ENCODE results near the gene PHLDA1. TPM values are rescaled to one million over a fixed set of nuclear protein-coding genes. Genes with fewer than 3 reads are reported as not detected.
"Not testable (repeated sequence)": the region's sequence is repeated elsewhere in the genome, so short reads cannot be mapped to it uniquely, and the experiment has no call there.

The PHLDA1 gene
- total RNA-seq, 1 donor from 2014 or later, result 2.5 TPM

DNA sequence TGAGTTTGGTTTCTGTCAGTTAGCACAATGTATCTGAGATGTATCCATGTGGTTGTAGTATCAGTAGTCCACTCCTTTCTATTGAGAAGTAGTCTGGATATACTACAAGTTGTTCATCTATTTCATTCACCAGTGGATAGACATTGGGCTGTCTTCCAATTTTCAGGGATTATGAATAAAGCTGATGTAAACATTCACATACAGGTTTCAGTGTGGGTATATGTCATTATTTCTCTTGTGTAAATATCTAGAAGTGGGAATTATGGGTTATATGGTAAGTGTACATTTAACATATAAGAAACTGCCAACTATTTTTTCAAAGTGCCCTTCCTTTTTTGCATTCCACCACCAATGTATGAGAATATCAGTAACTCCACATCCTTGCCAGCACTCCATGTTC lies 35.9 kb downstream of the PHLDA1 start:
- DNase-seq, result no peak
- ATAC-seq, result no peak
- intact Hi-C loops (cut with micrococcal nuclease), result no loop called here

DNA sequence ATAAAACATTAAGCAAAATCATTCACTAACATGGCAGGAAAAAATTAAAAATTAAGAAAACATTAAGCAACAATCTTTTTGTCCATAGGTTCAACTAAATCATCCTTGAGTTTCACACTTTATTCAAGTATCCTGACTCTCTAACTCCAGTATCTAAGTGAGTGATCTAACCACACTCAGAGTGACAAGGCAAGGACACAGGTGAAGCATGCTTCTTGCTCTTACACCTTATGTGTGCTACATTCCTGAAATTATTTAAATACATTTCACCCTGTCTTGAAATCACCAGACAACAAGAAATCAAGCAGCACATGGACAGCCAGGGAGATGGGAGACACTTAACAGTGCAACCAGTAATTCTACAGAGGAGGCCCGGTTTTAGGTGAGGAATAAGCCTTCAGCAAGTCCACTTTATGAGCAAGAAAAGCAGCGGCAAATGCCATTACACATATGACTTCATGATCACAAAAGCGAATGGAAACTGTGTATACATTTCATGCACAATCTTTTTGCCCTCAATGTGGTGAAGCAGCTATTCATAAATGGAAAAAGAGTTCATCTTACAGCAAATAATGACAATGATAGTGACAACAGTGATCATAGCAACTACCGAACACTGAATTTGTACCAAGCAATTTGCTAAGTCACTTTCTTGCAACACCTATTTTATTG lies 37.4 kb downstream of the PHLDA1 start:
- intact Hi-C loops (cut with micrococcal nuclease), result loop anchor here (5.0 kb wide), 1 partner anchor 33 kb away; no protein-coding TSS in a partner anchor
- DNase-seq (no peak), ATAC-seq (no peak)

DNA sequence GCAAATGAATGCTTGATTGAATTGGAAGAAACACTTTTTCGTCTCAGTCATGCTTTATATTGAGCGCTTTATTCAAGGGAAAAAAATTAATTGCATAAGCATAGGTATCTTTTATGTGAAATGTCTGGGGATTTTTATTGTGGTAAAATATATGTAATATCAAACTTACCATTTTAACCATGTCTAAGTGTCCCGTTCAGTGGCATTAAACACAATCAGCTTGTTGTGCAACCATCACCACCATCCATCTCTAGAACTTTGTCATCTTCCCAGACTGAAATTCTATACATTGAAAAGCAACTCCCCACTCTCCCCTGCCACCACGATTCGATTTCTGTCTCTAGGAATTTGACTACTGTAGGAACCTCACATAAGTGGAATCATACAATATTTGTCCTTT lies 39.8 kb downstream of the PHLDA1 start:
- no peak for ATAC-seq
- no peak for DNase-seq
- intact Hi-C loops (cut with micrococcal nuclease), result loop anchor here (5.0 kb wide), 1 partner anchor 36 kb away; no protein-coding TSS in a partner anchor

DNA sequence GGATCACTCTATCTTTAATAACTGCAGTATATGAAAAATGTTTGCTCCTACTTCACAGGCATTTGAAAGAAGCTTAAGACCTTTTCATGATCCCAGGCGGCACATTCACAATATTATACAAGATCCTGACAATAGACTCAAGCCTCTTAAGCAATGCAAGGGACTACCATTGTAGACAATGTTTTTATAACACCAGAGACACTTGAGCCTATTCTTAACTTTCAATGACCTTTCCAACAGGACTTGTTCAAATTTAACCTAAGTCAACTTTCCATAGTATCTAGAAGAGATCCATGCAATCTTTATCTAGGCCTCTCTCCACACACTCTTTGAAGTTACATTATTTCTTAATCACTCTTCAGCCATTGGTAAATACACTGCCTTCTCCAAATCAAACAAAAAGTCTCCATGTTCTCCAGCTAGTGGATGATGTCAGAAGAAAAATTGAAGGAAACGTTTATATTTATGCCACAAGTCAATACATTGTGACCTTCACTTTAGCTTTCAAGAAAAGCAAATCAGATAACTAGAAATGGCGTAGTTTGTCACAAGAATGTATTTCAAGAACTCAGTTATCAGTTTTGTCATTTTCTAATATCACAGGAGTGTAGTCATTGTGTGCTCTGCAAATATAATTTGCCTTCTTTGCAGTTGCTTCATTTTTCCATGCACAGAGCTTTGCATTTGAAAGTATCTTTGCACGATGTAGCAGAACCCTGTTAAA lies 41.2 kb downstream of the PHLDA1 start:
- no peak for DNase-seq
- ATAC-seq, result no peak
- intact Hi-C loops (cut with micrococcal nuclease), result loop anchor here (5.0 kb wide), 1 partner anchor 37 kb away; no protein-coding TSS in a partner anchor

DNA sequence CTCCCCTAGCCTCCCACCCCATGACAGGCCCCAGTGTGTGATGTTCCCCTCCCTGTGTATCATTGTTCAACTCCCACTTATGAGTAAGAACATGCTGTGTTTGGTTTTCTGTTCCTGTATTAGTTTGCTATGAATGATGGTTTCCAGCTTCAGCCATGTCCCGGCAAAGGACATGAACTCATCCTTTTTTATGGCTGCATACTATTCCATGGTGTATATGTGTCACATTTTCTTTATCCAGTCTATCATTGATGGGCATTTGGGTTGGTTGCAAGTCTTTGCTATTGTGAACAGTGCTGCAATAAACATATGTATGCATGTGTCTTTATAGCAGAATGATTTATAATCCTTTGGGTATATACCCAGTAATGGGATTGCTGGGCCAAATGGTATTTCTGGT lies 43.9 kb downstream of the PHLDA1 start:
- ATAC-seq; intact Hi-C loops (cut with micrococcal nuclease): not testable (repeated sequence)

DNA sequence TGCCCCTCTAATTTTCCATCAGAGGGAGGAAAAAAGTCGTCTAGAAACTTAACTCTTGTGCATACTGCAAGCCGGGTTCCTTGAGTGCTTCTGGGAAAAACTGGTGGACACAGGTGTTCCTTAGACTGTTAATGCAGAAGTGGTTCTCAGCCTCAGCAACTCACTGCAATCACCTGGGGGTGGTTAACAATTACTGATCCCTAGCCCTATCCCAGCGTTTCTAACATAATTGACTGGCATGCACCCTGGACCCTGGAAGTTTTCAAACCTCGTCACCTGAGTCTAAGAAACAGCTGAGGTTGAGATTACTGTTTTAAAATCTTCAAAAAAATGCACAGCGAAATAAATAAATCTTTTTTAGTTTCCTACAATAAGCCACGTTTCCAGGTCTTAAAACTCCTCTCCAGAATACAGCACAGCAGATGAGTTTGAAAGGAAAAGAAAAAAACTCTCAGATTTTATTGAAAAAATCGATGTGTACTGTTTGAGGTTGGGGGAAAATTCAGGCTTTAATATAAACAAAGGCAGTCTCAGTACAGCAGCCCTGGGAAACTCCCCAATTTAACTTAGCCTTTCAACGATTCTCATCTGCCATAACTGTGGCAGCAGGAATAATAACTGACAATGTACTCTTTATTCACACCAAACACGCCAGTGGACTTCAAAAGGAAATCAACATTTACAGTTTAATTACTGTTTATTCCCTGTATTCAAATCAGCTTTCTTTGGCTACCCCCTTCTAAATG lies 45.4 kb downstream of the PHLDA1 start:
- ATAC-seq, result no peak
- intact Hi-C loops (cut with micrococcal nuclease), result no loop called here

More for the DNA sequence above, 43.9 kb downstream of the PHLDA1 start:
- not testable (repeated sequence) for DNase-seq

DNA sequence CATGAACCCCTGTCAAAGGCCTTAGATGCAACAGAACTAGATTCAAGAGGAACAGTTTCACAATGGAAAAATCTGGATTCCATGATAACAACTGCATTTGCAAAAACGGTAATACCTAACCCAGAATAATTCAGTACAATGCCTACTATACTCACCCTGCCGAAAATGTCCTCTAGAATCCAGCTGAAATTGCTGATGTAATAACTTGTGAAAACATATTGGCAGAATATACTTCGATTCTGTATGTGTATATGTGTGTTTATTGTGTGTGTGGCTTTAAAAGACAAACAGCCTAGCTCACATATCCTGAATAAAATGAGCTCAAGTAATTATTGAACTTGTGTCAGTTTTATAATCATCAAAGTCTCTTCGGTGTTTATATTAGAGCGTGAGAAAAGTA lies 46.0 kb downstream of the PHLDA1 start:
- intact Hi-C loops (cut with micrococcal nuclease), result no loop called here
- no peak for DNase-seq
- ATAC-seq, result no peak

More for the DNA sequence above, 45.4 kb downstream of the PHLDA1 start:
- DNase-seq, result no peak

DNA sequence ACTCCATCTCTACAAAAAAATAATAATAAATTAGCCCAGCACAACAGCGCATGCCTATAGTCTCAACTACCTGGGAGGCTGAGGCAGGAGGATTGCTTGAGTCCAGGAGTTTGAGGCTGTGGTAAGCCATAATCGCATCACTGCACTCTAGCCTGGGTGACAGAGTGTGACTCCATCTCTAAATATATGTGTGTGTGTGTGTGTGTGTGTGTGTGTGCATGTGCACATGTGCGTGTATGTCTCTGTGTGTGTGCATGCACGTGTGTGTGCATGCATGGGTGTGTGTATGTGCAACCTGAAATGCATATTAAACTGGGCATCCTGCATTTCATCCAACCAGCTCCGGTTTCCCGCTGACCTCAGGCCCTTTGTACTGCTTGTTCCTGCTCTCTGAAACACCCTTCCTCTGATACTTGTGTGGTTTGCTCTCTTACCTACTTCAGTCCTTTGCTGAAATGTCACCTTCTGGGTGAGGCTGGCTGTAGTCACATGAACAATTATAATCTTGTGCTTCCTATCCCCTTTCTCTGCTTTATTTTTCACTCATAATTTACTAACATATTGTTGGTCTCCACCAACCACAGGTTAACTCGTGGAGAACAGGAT lies 46.9 kb downstream of the PHLDA1 start:
- ATAC-seq (no peak), DNase-seq (no peak)
- intact Hi-C loops (cut with micrococcal nuclease), result no loop called here

DNA sequence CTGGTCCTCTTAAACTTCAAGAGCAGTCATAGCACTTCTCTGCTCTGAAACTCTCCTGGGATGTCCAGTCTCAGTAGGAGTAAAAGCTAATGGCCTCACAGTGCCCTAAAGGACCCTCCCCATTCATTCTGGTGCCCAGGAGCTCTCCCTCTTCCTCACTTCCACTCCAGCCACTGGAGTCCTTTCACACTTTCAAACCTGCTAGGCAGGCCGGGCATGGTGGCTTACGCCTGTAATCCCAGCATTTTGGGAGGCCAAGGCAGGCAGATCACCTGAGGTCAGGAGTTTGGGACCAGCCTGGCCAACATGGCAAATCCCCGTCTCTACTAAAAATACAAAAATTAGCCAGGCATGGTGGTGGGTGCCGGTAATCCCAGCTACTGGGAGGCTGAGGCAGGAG lies 47.7 kb downstream of the PHLDA1 start:
- DNase-seq; ATAC-seq; intact Hi-C loops (cut with micrococcal nuclease): not testable (repeated sequence)

DNA sequence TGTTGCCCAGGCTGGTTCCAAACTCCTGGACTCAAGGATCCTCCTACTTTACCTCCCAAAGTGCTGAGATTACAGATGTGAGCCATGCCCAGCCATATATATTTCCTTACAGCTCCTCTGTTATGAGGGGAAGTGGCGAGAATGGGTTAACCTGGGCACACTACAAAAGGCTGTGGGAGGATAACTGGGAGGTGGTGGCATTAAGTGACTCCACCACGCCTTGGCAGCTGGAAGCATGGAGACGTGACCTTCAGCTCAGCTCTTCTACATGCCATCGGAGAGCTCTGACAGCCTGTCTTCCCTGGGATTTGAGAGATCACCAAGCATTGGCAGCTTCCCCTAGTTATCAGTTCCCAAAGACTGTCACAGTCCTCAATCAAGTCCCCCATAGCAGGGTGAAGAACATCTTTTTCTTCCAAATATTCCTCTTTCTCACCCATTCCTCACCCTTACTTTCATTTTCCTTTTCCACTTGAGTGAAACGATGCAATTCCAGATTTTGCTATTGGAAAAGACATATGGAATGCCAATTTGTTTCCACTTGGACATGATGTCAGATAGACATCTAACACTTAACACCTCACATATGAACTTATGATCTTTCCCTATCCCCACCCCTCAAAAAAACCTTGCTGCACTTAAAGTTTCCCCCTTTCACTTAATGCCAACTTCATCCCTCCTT lies 48.5 kb downstream of the PHLDA1 start:
- ATAC-seq (peak; percentile 84), DNase-seq (no peak)
- intact Hi-C loops (cut with micrococcal nuclease), result no loop called here

DNA sequence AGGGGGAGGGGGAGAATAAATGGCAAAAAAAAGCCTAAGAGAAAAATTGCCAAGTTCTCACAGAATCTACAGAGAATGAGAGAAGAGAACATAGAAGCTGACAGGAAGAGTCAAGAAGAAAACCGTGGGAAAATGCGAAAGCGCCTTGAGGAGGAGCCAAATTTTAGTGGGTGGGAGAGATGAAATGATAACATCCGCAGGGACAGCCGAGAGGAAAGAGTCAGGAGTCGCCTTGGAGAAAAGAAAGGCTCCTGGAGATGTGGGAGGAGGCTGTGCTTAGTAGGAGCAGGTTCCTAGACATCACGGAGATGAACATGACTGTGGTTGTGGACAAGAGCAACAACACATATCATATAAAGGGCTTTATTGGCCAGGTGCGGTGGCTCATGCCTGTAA lies 49.4 kb downstream of the PHLDA1 start:
- intact Hi-C loops (cut with micrococcal nuclease), result no loop called here
- peak; percentile 25 for ATAC-seq
- no peak for DNase-seq

DNA sequence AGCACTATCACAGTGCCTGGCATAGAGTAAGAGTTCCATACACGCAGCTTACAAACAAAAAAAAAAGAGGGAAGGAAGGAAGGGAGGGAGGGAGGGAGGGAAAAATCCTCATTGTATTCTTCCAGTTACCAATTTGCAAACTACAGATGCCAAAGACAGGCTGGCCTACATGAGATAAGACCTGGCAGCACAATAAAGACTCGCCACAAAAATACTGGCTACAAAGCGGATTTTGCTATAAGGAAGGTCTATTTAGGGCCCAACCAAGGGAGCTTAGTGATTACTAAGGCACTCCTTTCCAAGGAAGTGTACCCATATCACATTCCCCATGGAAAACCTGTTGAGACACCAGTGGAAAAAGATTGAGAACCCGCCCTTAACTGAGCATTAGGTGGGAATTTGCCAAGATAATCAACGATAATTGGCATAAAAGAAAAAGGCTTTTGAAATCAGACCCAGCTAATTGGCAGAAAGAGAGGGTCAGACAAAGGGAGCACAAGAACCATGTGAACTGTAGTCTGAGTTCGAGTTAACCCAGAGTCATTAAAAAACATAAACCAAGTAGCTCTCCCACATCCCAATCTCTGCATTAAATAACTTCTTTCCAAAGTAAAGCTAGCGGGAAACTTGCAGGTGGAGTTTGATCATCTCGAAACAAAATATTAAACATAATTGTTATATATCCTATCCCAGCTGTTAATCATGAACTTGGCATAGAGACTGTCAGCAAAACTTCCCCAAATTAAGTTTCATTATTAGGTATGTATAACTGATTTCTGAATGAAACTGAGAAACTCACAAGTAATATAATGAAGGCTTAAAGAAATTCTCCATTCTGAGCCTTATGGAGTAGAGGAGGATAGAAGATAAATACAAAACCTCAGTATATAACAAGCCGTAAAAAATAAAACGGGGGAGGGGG lies 50.1 kb downstream of the PHLDA1 start:
- ATAC-seq, result no peak
- intact Hi-C loops (cut with micrococcal nuclease), result no loop called here
- no peak for DNase-seq

DNA sequence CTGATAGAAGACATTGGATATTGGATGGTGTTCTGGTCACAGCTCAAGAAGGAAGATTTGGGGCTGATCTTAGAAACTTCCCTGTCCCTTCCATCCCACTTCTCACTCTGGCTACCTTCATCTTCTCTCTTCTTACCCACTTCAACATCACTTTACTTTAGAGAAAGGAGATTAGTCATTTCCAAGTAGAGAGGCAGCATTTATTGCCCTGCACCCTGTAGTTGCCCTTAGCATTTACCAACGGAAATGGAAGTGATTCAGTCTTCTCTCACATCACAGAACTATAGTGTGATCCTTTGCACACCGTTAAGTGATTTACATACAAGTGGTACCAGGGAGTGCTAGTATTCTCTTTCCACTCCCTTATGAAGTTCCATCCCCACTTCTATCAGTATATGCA lies 52.4 kb downstream of the PHLDA1 start:
- ATAC-seq (no peak), DNase-seq (no peak)
- intact Hi-C loops (cut with micrococcal nuclease), result no loop called here

DNA sequence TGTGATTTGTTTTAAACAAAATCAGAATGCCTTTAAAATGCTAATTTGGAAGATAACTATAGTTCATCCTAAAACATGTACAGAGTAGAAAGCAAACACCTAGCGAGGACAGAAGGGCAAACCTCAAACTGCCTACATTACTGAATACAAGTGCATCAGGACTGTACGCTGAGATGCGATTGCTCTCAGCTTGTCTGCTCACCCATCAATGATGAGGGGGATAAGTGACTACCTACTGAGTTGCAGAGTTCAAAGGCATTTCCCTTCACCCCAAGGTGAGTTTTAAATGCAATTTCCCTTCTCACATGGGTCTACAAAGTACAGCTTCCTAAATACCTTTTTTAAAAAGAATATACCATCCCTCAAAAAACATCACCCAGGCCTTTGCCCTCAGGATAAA lies 52.9 kb downstream of the PHLDA1 start:
- no peak for DNase-seq
- no peak for ATAC-seq
- intact Hi-C loops (cut with micrococcal nuclease), result no loop called here

DNA sequence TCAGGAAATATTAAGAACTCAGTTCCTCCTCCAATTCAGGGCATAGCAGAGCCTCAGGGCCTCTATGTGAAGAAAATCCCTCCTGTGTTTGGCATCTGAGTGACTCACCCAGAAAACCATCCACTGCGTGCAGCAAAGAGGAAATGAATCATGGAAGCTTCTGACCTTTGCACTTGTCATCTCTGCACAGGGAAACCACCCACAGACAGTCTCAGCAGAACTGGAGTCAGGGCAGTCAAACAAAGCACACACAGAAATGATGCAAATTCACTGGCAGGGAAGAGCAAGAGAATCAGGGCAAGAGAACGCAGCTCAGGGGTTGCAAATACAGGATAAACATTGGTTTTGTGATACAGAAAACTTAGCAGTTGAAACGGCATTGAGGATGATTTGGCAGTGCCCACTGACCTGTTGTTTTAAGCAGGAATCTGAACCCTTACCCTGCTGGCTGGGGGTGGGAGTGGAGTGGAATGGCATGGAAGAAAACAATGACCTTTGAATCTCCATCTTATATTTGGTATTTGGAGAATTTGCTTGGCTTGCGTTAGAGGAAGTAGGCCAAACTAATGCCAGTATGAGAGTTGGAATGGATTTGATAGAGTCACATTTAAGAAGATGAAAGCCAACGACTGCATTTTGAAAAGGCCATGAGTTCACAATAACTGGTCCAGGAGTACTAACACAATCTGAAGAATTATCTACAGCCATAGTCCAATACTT lies 53.5 kb downstream of the PHLDA1 start:
- intact Hi-C loops (cut with micrococcal nuclease), result no loop called here
- peak; percentile 88 for ATAC-seq
- no peak for DNase-seq

DNA sequence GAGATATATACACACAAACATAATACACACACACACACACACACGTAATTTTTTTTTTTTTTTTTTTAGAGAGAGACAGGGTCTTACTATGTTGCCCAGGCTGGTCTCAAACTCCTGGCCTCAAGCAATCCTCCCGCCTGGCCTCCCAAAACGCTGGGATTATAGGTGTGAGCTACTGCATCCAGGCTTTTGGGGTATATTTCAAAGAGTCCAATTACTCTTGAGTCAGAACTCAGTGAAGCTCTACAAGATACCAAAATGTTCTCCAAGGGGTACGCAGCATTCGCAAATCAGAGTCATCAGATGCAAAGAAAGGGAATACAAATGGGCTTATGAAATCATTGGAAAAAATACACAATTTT lies 54.0 kb downstream of the PHLDA1 start:
- ATAC-seq (no peak), DNase-seq (no peak)
- intact Hi-C loops (cut with micrococcal nuclease), result no loop called here

DNA sequence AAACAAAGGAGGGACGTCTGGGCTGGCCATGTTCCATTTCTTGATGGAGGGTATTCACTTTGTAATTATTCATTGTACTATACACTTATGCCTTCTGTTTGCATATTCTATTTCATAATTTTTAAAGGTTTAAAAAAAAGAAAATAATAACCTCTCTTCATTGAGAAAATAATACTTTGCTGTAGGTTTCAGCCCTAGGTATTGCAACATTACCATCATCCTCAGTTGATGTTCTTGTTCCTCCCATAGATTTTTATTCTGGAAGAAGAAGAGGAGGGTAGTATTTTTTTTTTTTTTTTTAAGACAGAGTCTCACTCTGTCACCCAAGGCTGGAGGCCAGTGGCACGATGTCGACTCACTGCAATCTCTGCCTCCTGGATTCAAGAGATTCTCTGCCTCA lies 54.7 kb downstream of the PHLDA1 start:
- no peak for ATAC-seq
- intact Hi-C loops (cut with micrococcal nuclease), result no loop called here

DNA sequence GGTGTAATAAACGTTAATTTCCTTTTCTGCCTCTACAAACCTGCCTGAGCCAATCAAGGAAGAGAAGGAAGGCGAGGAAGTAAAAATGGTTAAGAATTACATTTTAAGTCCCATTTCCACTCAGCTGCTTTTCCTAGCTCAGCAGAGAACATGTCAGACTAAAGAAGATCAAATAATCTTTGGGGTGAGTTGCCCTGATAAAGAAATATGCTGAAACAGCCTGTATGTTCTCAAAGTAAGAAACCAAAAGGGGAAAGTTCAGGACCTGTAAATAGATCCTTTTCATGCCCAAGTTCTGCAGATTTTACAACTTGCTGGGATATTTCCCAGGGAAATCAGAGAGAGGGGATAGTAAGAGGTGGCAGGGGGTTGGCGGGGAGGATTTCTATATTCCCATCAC lies 55.5 kb downstream of the PHLDA1 start:
- ATAC-seq (no peak), DNase-seq (no peak)
- intact Hi-C loops (cut with micrococcal nuclease), result no loop called here

More for the DNA sequence above, 54.7 kb downstream of the PHLDA1 start:
- DNase-seq, result no peak
